Fibroblast of villous mesenchyme (primary cell): ENCODE data around the gene ACSL6. TPM values are rescaled to one million over a fixed set of nuclear protein-coding genes. Genes with fewer than 3 reads are reported as not detected.

Experiments used
- DNase-seq: peaks from one replicate; pipeline ENCODE4 v3.0.0-alpha.2; 2010; ENCODE audit warnings: low read depth
- H3K4me3 ChIP-seq: 2 replicates; pipeline ENCODE4 v1.5.1; 2011; ENCODE audit warnings: low read depth, mild to moderate bottlenecking, low read length
- CTCF ChIP-seq: IDR thresholded peaks from 2 replicates; pipeline ENCODE4 v1.5.1; 2012; ENCODE audit warnings: low read depth, mild to moderate bottlenecking, low read length; ENCODE audit not compliant: insufficient read depth
- total RNA-seq: library from RNA; depleted of rRNA; stranded (reverse); fragments of >200 nt; gene quantifications from 2 replicates; pipeline ENCODE4 v1.2.3, GENCODE V29; 2012

Gene ACSL6
- total RNA-seq, 1 donor: 0.43 TPM

DNA sequence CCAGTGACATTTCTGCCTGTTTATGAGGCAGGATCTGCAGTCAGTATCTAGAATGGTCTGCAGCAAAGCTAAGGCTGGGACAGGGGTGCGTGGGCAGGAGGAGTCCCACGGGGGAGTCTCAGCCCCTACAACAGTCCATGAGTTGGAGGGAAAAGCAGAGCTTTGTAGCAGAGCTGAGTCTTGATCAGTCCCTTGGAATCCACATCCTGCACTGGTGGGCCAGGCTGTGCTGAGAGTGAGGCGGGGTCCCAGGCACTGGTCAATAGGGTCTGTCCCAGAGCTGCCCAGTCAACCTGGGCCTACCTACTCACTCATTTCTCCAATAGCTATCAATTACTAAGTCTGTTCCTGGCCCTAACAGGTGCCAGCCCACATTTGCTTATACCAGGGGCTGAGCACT, 5.9 kb downstream of the ACSL6 start:
- TF ChIP-seq CTCF: no peak
- no peak overlapping the region for H3K4me3 ChIP-seq
- DNase-seq: no peak

GRCh38 chr5:132003982-132004381, 7.5 kb downstream of the ACSL6 start:
- no peak for TF ChIP-seq CTCF
- DNase-seq: no peak
- no peak overlapping the region for H3K4me3 ChIP-seq

GRCh38 chr5:132003170-132003744, 8.2 kb downstream of the ACSL6 start:
- peak; percentile 33 for TF ChIP-seq CTCF
- H3K4me3 ChIP-seq: no peak overlapping the region
- DNase-seq: peak; percentile 16

DNA sequence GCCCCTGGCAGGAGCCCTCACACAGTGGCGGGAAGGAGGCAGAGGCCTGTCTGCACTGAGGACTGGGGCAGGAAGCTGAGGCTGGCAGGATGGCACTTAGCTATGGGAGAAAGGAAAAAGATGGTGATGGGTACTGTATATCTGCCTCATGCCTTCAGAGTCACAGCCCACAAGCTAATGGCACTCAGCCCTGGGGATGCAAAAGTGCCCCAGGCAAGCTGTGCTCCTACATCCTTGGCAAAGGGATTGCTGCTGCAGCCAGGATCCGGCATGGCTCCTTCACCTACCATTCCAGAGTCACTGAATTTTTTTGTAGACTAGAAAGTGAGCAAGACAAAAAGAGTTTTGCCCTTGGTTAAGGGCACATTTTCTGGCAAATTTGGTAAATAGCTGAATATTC, 8.7 kb downstream of the ACSL6 start:
- no peak overlapping the region for H3K4me3 ChIP-seq
- DNase-seq: no peak
- TF ChIP-seq CTCF: no peak

- peak; percentile 19 for DNase-seq
- no peak overlapping the region for H3K4me3 ChIP-seq
- TF ChIP-seq CTCF: no peak
Observed at GRCh38 chr5:132001647-132002561, 9.6 kb downstream of the ACSL6 start.

GRCh38 chr5:132000677-132001453, 10.6 kb downstream of the ACSL6 start:
- no peak overlapping the region for H3K4me3 ChIP-seq
- TF ChIP-seq CTCF: no peak
- no peak for DNase-seq
